ENCODE measurements around the gene CARD11. TPM values are rescaled to one million over a fixed set of nuclear protein-coding genes. Genes with fewer than 3 reads are reported as not detected.

CARD11 gene
- total RNA-seq, 3 donors from 2014 or later: 71.5 to 87.6 (median 87.5) TPM

- Mint-ChIP-seq H3K4me3 (no peak overlapping the region), H3K9me3 (peaks cover 13% of the 10 kb centered on the region), H3K27me3 (ENCODE audit: low read depth) (no peaks in the 10 kb centered on the region), H3K36me3 (ENCODE audit: insufficient read depth) (peaks cover 40% of the 10 kb centered on the region), H3K4me1 (ENCODE audit: low read depth) (peaks cover 71% of the 10 kb centered on the region)
- DNase-seq (no peak), ATAC-seq (no peak)
Observed at GRCh38 chr7:2952316-2952715, 91.4 kb downstream of the CARD11 start.

GRCh38 chr7:2950578-2950977, 93.1 kb downstream of the CARD11 start:
- Mint-ChIP-seq H3K4me1 (ENCODE audit: low read depth) (peaks cover 64% of the 10 kb centered on the region), H3K36me3 (ENCODE audit: insufficient read depth) (peaks cover 57% of the 10 kb centered on the region), H3K9me3 (peaks cover 13% of the 10 kb centered on the region), H3K4me3 (no peak overlapping the region), H3K27me3 (ENCODE audit: low read depth) (no peaks in the 10 kb centered on the region)
- no peak for ATAC-seq
- no peak for DNase-seq

DNA sequence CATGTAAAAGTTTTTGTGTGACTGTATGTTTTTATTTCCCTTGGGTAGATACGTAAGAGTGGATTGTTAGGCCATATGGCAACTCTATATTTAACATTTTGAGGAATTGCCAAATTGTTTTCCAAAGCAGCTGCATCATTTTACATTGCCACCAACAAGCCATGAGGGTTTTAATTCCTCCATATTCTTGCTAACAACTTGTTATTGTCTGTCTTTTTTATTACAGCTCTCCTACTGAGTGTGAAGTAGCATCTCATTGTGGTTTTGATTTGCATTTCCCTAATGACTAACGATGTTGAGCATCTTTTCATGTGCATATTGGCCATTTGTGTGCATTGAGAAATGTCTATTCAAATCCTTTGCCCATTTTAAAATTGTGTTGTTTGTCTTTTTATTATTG, 94.9 kb downstream of the CARD11 start:
- Mint-ChIP-seq H3K27me3 (ENCODE audit: low read depth) (no peaks in the 10 kb centered on the region), H3K4me1 (ENCODE audit: low read depth) (peaks cover 45% of the 10 kb centered on the region), H3K9me3 (peaks cover 13% of the 10 kb centered on the region), H3K4me3 (no peak overlapping the region), H3K36me3 (ENCODE audit: insufficient read depth) (peaks cover 71% of the 10 kb centered on the region)
- no peak for DNase-seq
- ATAC-seq: peak; percentile 34 to 38

- Mint-ChIP-seq H3K4me3 (no peak overlapping the region), H3K9me3 (peaks cover 16% of the 10 kb centered on the region), H3K36me3 (ENCODE audit: insufficient read depth) (peaks cover 75% of the 10 kb centered on the region), H3K4me1 (ENCODE audit: low read depth) (peaks cover 38% of the 10 kb centered on the region), H3K27me3 (ENCODE audit: low read depth) (no peaks in the 10 kb centered on the region)
- no peak for DNase-seq
- ATAC-seq: no peak
Observed at GRCh38 chr7:2947058-2947780, 96.4 kb downstream of the CARD11 start.

DNA sequence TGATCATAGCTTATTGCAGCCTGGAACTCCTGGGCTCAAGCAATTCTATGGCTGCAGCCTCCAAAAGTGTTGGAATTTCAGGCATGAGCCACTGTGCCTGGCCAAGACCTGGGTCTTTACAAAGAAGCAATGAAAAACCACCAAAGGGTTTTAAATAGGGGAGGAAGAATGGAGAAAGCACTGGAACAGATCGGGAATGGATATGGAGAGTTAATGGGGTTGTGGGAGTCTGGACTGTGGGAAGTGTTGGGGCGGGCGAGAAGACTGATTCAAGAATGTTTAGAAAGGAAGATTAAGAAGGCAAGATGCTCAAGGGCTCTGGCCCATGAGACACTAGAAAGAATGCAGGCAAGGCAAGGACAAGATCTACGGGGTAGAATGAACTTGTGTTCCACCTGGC, 98.5 kb downstream of the CARD11 start:
- Mint-ChIP-seq H3K36me3 (ENCODE audit: insufficient read depth) (peaks cover 70% of the 10 kb centered on the region), H3K9me3 (peaks cover 5% of the 10 kb centered on the region), H3K27me3 (ENCODE audit: low read depth) (no peaks in the 10 kb centered on the region), H3K4me3 (no peak overlapping the region), H3K4me1 (ENCODE audit: low read depth) (peaks cover 22% of the 10 kb centered on the region)
- ATAC-seq (no peak), DNase-seq (no peak)

DNA sequence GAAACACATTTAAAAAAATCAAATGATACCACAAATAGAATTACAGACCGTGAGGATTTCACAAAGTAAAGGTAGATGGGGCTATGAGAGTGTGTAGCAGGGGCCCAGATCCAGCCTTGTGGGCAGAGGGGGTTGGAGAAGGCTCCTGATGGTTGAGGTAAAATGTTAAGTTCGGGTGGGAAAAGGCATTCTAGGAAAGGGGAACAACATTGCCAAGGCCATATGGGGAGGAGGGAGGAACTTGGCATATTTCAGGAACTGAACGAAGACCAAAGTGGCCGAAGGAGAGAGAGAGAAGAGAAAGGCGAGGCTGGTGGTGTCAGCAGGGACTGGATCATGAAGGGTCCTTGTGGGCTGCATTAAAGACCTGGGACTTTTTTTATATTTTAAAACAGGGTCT, 98.9 kb downstream of the CARD11 start:
- H3K4me3 Mint-ChIP-seq: no peak overlapping the region
- peaks cover 3% of the 10 kb centered on the region for H3K9me3 Mint-ChIP-seq
- peaks cover 19% of the 10 kb centered on the region for H3K4me1 Mint-ChIP-seq (ENCODE audit: low read depth)
- no peaks in the 10 kb centered on the region for H3K27me3 Mint-ChIP-seq (ENCODE audit: low read depth)
- DNase-seq (no peak), ATAC-seq (no peak)
- H3K36me3 Mint-ChIP-seq (ENCODE audit: insufficient read depth): peaks cover 70% of the 10 kb centered on the region

- peaks cover 3% of the 10 kb centered on the region for H3K9me3 Mint-ChIP-seq
- no peak for ATAC-seq
- H3K27me3 Mint-ChIP-seq (ENCODE audit: low read depth): no peaks in the 10 kb centered on the region
- peaks cover 12% of the 10 kb centered on the region for H3K4me1 Mint-ChIP-seq (ENCODE audit: low read depth)
- DNase-seq: peak; percentile 2
- peaks cover 67% of the 10 kb centered on the region for H3K36me3 Mint-ChIP-seq (ENCODE audit: insufficient read depth)
- no peak overlapping the region for H3K4me3 Mint-ChIP-seq
Observed at GRCh38 chr7:2943851-2944601, 99.6 kb downstream of the CARD11 start.

DNA sequence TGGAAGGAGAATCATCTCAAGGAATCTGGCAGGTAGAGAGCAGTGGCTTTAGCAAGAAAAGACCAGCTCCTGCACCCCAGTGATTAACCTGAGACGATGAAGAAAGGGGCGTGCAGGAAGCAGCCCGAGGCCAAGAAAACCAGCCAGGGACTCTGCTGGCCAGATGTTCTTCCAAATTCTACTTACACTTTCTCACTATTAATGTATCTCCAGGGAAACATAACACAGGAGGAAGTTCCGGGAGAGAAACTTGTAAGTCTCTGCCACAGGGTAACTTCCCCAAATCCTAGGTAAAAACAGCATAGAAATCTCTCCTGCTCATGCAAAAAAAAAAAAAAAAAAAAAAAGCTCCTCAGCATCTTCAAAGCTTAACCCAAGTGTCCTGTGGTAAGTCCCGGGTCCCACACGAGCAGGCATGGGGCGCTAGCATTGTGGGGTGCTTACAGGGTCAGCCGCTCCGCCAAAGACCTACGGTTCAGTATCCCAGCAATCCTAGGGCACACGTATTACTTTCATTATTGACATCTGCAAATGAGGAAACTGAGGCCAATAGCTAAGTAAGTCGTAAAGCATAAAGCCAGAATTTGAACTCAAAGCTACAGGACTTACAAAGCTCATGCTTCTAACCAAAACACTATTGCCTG, 102.3 kb downstream of the CARD11 start:
- H3K4me1 Mint-ChIP-seq (ENCODE audit: low read depth): no peaks in the 10 kb centered on the region
- H3K36me3 Mint-ChIP-seq (ENCODE audit: insufficient read depth): peaks cover 54% of the 10 kb centered on the region
- DNase-seq (no peak), ATAC-seq (no peak)
- H3K27me3 Mint-ChIP-seq (ENCODE audit: low read depth): no peaks in the 10 kb centered on the region
- H3K4me3 Mint-ChIP-seq: no peak overlapping the region
- H3K9me3 Mint-ChIP-seq: peaks cover 3% of the 10 kb centered on the region

DNA sequence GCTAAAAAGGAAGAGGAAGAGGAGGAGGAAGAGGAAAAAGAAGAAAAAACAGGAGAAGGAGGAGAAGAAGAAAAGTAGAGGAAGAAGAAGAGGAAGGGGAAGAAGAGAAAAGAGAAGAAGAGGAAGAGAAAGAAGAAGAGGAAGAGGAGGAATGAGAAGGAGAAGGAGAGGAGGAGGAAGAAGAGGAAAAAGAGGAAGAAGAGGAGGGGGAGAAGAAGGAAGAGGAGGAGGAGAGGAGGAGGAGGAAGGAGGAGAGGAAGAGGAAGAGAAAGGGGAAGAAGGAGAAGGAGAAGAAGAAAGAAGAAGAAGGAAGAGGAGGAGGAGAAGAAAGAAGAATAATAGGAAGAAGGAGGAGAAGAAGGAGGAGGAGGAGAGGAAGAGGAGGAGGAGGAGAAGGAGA, 103.2 kb downstream of the CARD11 start:
- no peaks in the 10 kb centered on the region for H3K4me1 Mint-ChIP-seq (ENCODE audit: low read depth)
- peaks cover 3% of the 10 kb centered on the region for H3K9me3 Mint-ChIP-seq
- ATAC-seq (no peak), DNase-seq (no peak)
- peaks cover 47% of the 10 kb centered on the region for H3K36me3 Mint-ChIP-seq (ENCODE audit: insufficient read depth)
- no peaks in the 10 kb centered on the region for H3K27me3 Mint-ChIP-seq (ENCODE audit: low read depth)
- no peak overlapping the region for H3K4me3 Mint-ChIP-seq

DNA sequence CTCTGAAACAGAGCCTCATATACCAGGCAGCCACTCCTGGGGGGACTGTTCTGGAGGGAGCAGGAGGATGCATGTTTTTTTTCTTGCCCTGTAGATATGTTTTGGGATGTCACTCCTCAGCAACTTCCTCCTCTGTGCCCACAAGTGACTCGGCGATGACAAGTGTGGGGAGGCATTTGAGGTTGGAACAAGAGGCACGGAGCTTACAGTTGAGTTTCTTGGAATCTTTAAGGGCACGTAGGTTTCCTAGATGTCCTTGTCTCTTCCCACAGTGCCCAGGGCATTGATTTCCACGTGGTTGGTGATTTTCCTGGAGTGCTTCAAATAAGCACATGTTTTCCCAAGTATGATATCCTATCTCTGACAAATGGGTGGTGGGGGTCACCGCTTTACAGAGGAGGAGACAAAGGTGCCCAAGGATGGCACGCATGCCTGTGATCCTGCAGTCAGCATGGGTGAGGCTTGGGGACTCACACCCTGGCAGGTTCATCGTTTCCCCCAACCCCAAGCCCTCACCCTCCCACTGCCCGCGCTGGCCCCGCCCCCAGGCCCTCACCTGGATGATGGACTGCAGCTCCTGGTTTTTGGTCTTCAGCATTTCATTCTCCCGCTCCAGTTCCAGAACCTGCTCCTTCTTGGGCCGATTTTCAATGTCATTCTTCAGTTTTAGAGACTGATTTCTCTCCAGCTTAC, 104.3 kb downstream of the CARD11 start:
- DNase-seq: peak; percentile 2
- Mint-ChIP-seq H3K27me3 (ENCODE audit: low read depth) (no peaks in the 10 kb centered on the region), H3K4me1 (ENCODE audit: low read depth) (peaks cover 2% of the 10 kb centered on the region), H3K36me3 (ENCODE audit: insufficient read depth) (peaks cover 42% of the 10 kb centered on the region), H3K4me3 (no peak overlapping the region), H3K9me3 (peaks cover 3% of the 10 kb centered on the region)
- ATAC-seq: no peak

- DNase-seq: peak; percentile 3
- H3K4me1 Mint-ChIP-seq (ENCODE audit: low read depth): peaks cover 9% of the 10 kb centered on the region
- H3K36me3 Mint-ChIP-seq (ENCODE audit: insufficient read depth): peaks cover 45% of the 10 kb centered on the region
- H3K4me3 Mint-ChIP-seq: no peak overlapping the region
- peaks cover 3% of the 10 kb centered on the region for H3K9me3 Mint-ChIP-seq
- ATAC-seq: no peak
- no peaks in the 10 kb centered on the region for H3K27me3 Mint-ChIP-seq (ENCODE audit: low read depth)
Observed at GRCh38 chr7:2938514-2939192, 105.0 kb downstream of the CARD11 start.

GRCh38 chr7:2937701-2938513, 105.8 kb downstream of the CARD11 start:
- peak; percentile 1 for DNase-seq
- H3K36me3 Mint-ChIP-seq (ENCODE audit: insufficient read depth): peaks cover 44% of the 10 kb centered on the region
- ATAC-seq: no peak

DNA sequence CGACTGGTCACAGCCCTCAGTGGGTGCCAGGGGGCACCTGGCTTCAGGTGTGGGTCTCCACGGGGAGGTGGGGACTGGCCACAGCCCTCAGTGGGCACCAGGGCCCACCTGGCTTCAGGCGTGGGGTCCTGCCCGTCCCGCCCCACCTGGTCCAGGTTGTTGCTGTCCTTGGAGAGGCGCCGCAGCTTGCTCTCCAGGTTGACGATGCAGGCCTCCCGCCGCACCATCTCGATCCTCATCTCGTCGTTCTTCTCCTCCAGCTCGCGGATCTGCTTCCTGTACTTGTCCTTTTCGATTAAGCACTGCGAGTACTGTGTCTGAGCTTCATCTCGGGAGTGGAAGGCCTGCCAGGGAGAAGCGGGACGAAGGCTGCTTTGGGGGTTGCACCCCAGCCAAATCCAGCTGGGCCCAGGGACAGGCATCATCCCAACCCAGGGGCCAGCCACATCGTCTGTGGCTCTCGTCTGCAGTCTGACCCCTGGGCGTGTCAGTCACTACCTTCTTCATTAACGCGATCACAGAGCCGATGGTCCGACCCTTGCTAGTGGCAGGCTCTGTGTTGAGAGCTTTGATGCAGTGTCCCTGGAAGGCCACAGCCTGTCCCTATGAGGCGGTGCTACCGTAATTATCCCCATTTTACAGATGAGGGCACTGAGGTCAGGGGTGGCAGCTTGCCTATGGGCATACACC, 106.6 kb downstream of the CARD11 start:
- Mint-ChIP-seq H3K4me3 (no peak overlapping the region), H3K9me3 (no peaks in the 10 kb centered on the region), H3K27me3 (ENCODE audit: low read depth) (no peaks in the 10 kb centered on the region), H3K4me1 (ENCODE audit: low read depth) (peaks cover 11% of the 10 kb centered on the region), H3K36me3 (ENCODE audit: insufficient read depth) (peaks cover 44% of the 10 kb centered on the region)
- peak; percentile 3 for DNase-seq
- ATAC-seq: no peak

More at GRCh38 chr7:2937701-2938513, 105.8 kb downstream of the CARD11 start:
- peaks cover 11% of the 10 kb centered on the region for H3K4me1 Mint-ChIP-seq (ENCODE audit: low read depth)
- no peaks in the 10 kb centered on the region for H3K27me3 Mint-ChIP-seq (ENCODE audit: low read depth)
- peaks cover 3% of the 10 kb centered on the region for H3K9me3 Mint-ChIP-seq
- H3K4me3 Mint-ChIP-seq: no peak overlapping the region
